HG02943 (cell line): Measurements from ENCODE around the gene SLFNL1.

Source experiments
- ATAC-seq: cut with Tn5 transposase; IDR thresholded peaks from one replicate; pipeline ENCODE4 v1.9.1; 2021; ENCODE audit warnings: mild to moderate bottlenecking, low read depth, moderate library complexity; ENCODE audit not compliant: unreplicated experiment

The SLFNL1 gene

DNA sequence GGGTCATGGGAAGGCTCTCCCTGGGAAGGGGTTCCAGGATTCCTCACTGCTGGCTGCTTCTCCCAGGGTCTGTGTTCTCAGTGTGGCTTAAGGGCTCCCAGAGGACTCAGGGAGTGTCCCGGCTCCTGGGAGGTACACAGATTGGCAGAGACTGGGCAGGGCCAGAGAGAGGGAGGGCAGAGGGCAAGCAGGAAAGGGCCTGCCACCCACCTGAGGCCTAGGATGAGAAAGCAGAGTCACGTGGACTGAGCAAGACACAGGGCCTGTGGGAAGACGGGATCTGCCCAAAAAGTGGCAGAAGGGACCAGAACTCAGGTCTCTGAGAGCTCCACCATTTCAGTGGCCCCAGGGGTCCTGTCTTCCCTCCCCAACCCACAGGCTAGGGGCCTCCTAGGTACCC lies 871 bp downstream of the SLFNL1 start:
- ATAC-seq, result no peak

DNA sequence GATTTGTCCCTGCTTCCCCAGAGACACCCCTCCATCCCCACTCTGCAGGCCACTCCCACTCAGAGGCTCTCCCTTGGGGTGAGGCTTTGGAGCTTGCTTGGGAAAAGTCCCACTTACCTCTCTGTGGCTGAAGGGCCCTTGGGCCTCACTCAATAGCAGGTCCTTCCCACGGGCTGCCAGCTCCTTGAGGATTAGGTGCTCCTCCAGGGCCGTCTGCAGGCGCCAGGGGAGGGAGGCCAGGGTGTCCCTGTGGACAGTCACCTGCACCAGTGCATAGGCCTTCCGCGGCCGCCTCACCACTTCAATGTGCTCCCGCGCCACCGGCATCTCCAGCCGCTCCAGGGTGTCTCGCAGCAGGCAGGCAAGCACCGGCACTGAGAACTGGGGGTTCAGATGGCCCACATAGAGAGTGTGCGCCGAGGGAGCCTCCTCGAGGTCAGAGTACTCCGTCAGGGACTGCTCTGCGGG lies 1.4 kb downstream of the SLFNL1 start:
- ATAC-seq, result no peak

DNA sequence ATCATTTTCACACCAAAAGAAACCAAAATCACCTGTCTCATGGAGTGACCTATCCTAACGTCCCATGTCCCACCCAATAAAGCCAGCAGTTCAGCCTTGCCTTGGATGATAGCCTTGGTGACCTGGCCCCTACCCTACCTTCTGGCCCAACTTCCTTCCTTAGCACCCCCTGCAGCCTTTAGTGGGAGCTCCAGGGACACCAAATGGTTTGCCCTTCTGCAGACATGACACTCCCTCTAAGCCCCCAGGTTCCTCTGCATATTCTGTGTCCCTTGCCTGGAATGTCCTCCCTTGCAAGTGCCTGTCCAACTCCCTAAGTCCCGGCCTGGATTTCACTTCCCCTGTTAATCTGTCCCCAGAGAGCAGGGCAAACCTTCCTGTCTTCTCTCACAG lies 2.2 kb downstream of the SLFNL1 start:
- no peak for ATAC-seq

DNA sequence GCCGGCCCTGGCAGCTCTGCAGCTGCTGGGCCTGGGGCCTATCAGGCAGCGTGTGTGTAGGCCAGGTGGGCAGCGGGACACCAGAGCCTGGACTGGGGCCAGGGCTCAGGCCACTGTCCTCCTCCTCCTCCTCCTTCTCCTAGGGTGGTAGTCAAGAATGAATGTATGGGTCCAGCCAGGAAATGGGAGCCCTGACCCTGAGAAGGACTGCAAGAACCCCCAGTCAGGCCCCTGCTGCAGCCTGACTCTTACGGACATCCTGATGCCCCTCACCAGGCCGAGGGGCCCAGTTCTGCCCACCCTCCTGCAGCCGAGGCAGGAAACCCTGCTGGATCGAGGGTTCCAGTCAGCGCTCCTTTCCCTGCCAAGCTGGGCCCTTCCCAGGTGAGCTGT lies 3.5 kb downstream of the SLFNL1 start:
- ATAC-seq, result no peak

DNA sequence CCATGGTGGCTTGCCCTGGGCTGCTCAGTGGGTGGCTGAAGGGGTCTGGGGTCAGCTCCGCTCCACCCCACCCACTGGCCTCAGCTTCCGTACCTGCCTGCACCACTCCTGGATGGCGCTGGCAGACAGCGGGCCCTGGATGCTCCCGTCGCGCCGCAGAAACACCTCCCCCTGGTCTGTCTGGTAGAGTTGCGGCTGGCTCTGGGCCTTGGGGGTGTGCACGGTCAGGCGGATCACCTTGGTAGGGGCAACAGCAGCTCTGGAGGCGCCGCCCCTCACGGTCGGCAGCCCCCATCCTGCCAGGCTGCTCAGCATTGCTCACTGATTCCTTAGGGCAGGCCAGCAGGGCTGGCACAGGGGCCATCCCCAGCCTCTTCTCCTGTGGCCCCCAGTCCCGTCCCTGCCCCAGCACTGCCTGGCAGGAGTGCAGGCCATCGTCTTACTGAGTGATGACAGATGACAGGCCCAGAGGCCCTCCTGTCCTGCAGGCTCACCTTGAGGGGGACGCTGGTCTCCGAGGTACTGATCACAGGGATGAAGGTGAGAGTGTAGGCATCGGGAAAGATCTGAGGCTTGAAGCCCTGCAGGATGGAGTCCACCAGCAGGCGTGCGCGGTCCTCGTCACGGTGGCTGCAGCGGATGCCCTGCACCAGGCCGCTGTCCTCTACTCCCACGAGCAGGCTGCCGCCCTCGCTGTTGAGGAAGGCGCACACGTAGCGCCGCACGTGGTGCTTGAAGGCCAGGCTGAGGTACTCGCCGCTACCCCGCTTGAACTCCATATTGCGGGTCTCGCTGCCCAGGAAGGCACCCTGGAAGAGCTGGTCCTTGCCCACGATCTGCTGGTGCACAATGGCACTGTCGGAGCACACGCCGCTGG lies 4.1 kb downstream of the SLFNL1 start:
- ATAC-seq, result no peak

DNA sequence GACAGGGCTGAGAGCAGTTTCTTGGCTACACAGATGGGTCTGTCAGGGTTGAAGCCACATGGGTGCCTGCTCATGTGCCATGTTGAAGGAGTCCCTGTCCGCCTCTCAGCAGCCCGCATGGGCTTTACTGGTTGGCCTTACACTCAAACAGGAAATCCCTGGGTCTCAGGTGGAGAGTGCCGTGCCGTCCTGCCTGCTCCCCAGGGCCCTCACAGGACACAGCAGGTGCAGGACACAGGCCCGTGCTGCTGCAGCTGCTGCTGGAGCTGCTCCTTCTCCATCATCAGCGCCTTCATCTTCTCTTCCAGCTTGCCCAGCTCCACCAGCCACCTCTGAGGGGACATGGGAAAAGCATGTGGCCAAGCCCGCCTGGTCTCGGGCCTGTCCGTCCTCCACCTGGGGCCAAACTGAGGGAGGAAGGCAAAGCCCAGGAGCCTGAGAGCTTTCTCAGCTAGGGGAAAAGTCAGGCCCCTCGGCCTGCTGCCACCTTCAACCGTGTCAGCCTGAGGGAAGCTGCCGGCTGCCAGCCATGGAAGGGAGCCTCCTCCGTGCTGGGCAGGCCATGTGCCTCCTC lies 5.5 kb downstream of the SLFNL1 start:
- no peak for ATAC-seq

DNA sequence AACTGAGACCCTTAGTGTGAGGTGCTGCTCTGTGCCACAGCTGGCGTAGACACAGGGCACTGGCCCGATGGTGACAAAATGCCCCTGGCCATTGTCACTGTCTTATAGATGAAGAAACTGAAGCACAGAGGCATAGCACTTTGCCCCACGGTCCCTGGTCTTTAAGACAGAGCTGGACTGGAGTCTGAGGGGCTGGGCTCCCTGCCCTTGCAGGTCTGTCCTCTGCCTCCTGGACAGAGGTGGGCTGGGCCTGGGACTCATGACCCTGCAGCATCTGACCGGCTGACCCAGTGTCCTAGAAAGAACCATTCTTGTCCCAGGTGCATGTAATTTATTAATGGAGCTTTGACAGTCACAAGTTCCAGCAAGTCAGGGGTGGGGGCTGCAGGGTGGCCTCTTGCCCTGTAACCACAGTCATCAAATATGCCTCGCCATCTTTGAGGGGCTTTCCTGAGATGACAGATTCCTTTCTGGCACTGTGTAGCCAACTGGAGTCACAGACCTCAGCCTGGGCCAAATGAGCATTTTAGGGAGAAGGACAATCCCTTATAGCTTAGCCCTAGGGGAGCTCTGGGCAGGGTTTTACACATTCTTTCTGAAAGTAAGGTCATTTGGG lies 6.1 kb downstream of the SLFNL1 start:
- no peak for ATAC-seq

DNA sequence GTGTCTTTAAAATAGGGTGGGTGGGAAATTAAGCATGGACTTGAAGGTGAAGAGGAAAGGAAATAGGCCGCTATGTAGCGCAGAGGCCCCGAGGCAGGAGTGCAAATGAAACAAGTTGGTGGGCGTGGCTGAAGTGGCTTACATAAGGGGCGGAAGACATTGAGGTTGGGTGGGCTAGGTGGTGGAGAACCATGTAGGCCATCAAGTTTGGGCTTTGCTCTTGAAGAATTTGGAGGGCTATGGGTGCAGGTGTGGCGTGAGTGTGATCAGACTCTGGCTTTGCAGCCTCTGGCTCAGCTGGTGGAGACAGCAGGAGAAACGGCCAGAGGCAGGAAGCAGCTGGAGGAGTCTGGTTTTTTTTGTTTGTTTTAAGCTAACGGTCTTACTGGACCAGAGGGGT lies 6.7 kb downstream of the SLFNL1 start:
- ATAC-seq, result no peak

DNA sequence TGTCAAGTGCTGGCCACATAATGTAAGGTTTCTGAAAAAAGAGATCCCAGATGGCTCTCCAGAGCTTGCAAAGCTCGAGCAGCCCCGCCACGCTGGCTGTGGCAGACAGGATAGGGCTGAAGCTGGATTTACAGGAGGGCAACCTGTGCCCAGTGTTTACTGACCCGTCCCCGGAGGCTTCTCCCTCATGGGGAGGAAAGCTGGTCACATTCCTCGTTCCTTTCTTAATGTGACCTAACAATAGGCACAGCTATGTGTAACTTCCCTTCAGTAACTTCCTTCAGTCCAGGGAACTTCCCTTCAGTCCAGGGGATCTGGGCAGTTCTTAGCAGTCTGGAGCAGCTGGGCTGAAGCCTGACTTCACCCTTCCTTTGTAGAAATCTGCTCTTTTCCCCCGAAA lies 7.7 kb downstream of the SLFNL1 start:
- no peak for ATAC-seq

DNA sequence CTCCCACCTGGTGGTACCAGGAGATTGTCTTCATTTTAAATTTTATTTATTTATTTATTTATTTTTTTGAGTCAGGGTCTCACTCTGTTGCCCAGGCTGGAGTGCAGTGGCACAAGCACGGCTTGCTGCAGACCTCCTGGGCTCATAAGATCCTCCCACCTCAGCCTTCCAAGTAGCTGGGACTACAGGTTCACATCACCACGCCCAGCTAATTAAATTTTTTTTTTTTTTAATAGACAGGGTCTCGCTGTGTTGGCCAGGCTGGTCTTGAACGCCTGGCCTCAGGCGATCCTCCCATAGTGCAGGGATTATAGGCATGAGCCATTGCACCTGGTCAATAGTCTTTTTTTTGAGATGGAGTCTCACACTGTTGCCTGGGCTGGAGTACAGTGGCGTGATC lies 8.5 kb downstream of the SLFNL1 start:
- ATAC-seq, result no peak

DNA sequence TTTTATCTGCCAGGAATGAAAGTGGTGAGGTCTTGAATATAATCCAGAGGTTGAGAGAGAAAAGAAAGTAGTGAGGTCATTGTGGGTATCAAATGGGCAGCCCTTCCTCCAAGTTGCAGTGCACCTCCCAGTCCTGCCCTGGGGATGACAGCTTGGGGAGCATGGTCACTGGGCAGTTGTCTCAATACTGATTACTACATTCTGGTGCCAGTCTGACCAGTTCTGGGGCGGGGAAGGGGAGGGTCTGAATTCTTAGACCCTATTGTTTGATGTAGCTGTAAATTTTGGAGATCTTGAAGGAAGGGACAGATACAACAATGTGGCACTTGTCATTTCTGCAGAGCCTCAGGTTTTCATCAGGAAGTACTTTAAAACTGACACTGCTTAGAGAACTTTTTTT lies 11.2 kb downstream of the SLFNL1 start:
- no peak for ATAC-seq

DNA sequence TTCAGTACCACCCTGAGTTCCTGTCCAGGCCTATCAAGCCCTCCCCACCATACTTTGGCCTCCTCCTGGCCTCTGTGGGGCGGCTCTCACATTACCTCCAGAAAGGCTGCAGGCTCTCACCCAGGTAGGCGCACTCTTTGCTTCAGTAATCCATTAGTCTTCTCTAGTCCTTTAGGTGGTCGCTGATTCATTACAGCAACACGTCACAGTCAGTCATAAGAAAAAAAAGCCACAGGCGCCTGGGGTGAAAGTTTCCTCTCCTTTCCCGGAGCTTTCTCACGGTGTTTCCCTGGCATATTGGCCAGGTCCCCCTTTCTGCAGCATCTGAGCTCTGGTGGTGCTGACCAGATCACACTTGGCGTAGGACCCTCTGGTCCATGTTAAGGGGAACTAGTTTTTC lies 12.1 kb downstream of the SLFNL1 start:
- ATAC-seq, result no peak

DNA sequence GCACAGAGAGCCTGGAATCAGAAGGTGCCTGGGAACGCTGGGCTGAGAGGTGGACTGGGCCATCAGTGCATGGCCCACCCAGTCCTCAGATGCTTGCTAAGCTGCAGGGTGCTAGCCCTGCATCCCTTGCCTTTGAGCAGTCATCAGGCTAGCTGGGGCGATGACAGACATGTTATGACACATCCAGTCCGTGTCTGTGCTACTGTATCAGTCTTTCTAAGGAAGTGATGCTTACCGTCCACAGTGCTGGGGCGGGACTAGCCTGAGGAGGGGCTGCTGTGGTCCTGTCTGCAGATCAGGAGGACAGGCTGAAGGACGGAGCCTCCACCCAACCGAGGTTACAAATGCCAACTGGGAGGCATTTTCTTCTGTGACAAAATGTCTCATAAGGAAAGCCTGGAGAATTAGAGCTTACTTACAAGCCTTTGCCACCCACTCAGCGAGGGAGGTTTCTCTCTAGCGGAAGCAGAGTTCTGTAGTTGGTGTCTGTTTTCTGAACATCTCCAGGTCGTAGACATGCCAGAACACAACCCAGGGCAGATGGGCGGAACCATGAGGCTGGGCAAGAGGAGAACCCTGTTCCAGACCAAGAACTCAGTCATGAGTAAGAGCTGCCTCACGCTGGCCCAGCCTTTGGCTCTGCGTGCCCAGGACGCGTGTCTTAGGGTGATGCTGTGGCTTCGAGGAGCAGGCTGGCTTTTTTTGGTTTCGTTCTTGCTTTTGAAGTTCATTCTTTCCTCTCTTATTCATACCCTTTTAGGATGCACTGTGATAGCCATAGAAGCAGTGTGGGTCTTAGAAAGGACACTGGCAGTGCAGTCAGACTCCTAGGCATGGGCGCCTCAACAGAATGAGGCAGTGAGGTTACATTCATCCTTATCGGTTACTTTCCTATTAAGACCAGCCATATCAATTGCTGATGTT lies 14.3 kb downstream of the SLFNL1 start:
- ATAC-seq, result no peak

DNA sequence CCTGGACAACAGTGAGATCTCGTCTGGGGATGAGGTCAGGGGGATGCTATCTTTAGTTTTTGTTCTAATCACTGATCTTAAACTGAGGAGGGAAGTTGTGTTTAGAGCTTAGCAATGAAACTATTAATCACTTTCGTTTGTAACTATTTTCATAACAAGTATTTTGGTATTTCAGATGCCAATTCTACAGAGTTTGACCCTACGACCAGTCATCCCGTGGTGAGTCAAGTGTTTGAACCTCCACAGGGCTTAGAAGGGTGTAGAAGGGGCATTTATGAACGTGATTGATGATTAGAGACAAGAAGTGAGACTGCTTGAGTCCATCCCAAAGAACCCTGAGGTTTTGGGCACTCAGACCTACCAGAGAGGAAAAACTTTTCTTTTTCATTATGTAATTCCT lies 15.6 kb downstream of the SLFNL1 start:
- no peak for ATAC-seq

DNA sequence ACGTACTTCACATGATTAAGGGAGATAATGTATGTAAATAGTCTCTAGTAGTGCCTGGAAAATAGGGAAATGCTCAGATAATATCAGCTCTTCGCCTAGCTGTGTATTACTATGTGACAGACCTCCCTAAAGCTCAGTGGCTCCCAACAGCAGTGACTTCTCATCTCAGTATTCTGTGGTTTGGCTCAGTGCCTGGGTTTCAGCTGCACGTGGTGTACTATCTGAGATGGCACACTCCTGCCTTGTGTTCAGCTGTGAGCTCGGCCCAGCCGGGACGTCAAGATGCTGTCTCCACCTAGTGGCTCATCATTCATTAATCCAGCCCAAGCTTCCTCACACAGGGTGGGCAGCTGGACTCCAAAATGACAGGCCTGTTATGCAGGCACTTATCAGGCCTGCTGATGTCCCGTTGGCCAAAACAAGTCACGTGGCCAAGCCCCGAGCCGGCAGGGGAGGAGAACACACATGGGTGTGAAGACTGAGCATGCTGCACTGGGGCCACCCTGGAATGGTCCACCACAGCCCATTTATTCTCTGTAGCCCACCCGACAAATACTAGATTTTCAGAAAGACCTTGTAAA lies 17.8 kb downstream of the SLFNL1 start:
- peak; percentile 98 for ATAC-seq

DNA sequence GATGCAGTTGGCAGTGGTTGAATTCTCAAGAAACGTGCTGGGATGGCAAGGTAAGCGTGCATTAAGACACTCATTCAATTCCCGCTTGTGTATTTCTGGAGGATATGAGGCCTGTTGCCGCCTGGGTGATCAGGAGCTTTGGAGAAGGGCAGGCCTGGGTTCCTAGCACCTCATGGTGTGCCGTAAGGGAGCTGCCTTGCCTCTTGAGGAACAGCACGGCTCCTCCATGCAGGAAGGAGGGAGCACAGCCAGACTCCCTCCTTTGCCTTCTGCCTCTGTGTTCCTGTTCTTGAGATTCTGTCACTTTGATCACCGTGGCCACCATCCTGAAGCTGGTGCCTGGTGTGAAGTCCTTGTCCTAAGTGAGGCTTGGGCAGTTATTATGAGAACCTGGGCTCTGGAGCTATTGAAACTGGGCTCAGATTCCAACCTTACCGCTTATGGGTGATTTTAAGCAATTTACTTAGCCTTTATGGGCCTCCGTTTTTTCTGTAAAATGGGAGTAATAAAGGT lies 18.3 kb downstream of the SLFNL1 start:
- ATAC-seq, result no peak

DNA sequence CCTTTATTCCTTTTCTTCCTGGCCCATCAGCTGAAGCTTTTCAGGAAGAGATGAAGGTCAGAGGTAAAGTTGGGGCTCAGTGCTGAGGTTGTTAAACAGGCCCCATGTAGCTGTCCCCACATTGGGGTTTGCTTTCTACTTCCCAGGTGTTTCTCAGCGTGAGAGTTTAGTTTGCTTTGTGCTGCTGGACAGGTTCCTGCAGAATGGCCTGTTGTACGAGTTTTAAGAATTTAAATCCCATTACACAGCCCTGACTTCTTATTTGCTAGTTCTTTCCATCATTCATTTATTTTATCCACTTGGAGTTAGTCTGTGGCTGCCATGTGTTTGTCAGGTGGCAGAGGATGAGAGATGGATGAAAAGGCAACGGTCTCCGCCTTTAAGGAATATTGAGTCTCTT lies 22.9 kb downstream of the SLFNL1 start:
- no peak for ATAC-seq

DNA sequence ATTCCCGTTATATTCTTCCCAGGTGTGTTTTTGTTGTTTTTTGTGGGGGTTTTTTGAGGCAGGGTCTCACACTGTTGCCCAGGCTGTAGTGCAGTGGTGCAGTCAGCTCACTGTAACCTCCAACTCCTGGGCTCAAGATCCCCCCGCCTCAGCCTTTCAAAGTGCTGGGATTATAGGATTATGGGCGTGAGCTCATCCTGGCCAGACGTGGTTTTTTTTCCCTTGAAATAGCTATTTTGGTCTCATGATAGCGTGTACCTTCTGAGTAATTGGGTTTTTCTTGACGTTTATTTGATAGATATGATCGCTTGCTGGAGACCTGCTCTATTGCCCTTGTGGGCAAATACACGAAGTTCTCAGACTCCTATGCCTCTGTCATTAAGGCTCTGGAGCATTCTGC lies 24.4 kb downstream of the SLFNL1 start:
- ATAC-seq, result no peak

DNA sequence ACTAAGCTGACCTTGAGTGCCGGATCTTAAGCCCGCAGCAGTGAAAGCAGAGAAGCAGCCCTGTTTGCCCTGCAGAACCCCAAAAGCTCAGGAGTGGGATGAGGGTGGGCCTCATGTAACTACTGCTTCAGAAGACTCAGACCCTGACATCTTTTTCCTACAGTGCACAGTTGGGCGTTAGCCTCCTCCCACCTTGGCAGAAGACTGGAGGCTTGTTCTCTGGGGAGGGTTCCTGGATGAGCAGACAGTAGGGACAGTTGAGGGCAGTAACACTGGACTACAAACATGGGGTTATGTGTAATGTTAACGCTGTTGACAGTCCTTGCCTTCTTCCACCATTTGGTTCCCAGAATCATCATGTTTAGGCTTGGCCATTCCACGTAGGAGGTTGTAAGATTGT lies 32.5 kb downstream of the SLFNL1 start:
- no peak for ATAC-seq

DNA sequence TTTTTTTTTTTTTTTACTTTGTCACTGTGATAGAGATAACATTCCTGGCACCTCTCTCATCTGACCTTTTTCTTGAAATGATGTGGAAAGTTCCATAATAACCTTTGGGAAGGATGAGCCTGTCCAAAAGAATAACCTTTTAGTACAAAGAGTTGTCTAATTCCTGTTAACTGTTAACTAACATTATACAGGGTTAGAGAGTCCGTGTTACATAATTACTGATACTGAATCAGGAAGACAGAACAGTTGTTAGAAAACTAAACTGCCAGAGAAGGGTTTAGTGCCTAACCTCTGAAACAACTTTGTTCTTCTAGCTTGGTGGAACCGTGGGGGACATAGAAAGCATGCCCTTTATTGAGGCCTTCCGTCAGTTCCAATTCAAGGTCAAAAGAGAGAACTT lies 33.2 kb downstream of the SLFNL1 start:
- no peak for ATAC-seq
